Spinal cord (tissue), 10 donors: Measurements from ENCODE around the gene CPLX3. TPM values are rescaled to one million over a fixed set of nuclear protein-coding genes. Genes with fewer than 3 reads are reported as not detected.

ENCODE experiments used
- DNase-seq, 6 donors: peaks; one replicate each; pipeline versions ENCODE4 v3.0.0 to v3.0.0-alpha.2; 2013 to 2015; ENCODE audit warnings: low spot score in 6 of 6, low read depth in 4 of 6
- H3K27ac ChIP-seq: one replicate; pipeline ENCODE4 v1.5.1; 2013; ENCODE audit warnings: low read depth, low read length, control low read depth
- H3K27me3 ChIP-seq: one replicate; pipeline ENCODE4 v1.6.1; 2013; ENCODE audit warnings: low read length; ENCODE audit not compliant: control insufficient read depth, insufficient read depth
- H3K36me3 ChIP-seq: one replicate; pipeline ENCODE4 v1.6.1; 2013; ENCODE audit warnings: low read length; ENCODE audit not compliant: control insufficient read depth, insufficient read depth
- H3K4me1 ChIP-seq: one replicate; pipeline ENCODE4 v1.6.1; 2013; ENCODE audit warnings: low read length; ENCODE audit not compliant: control insufficient read depth, insufficient read depth
- H3K4me3 ChIP-seq: one replicate; pipeline ENCODE4 v1.5.1; 2013; ENCODE audit warnings: low read depth, low read length, control low read depth
- H3K9me3 ChIP-seq: one replicate; pipeline ENCODE4 v1.6.1; 2013; ENCODE audit warnings: low read length; ENCODE audit not compliant: control insufficient read depth, insufficient read depth
- WGBS: methylation state at CpG from one replicate; pipeline ENCODE4 v1.1.5; 2013; ENCODE audit warnings: missing lambda C conversion rate; ENCODE audit not compliant: insufficient coverage; 5-methylcytosine and 5-hydroxymethylcytosine counted together
- polyA plus RNA-seq, 2 donors: library from polyadenylated mRNA; unstranded; fragments of 120-200 nt; gene quantifications; one replicate each; pipeline ENCODE4 v1.2.1, GENCODE V29; 2013; ENCODE audit not compliant: insufficient read length in 2 of 2
- total RNA-seq, 2 donors: library from RNA; depleted of rRNA in 1 of 2; stranded (reverse); fragments of 120-200 nt in 1 of 2; fragments of >200 nt in 1 of 2; gene quantifications; one replicate each; pipeline versions ENCODE4 v1.2.3 to v1.2.4, GENCODE V29; 2013 to 2014
- donor health status: healthy.

Gene CPLX3
- total and polyA plus RNA-seq, 4 donors = 0.11 to 0.68 (median 0.38) TPM

DNA sequence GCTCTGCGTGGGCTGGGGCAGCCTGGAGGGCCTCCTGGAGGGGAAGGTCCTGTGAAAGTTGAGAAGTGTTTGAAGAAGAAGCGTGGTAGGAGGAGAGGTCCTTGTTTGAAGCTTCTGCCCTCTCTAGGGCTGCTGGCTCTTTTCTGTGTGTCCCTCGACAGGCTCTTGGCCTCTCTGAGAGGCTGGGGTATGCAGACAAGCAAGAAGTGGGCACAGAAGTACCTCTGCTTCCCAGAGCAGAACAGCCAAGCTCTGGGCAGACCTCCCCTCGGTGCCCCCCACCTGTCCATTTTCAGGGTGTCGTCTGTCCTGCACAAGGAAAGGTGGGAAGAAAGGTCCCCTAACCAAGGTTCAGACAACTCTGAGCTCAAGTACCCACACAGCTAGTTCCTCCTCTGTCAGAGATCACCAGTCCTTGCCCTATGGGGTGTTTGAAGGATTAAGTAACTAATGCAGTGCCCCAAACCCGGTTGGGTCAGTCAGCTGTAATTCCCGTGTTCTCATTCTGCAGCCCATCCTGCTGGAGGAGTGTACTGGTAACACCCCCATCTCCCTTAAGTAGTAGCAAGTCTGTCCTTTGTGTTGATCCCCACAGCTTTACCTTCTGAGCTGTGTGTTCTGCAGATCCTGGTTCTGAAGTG is 38.3 kb upstream of the CPLX3 start:
- H3K36me3 ChIP-seq = peaks cover 44% of the 10 kb centered on the region
- H3K27ac ChIP-seq = peak overlapping the region; percentile 10
- H3K27me3 ChIP-seq = no peaks in the 10 kb centered on the region
- H3K4me1 ChIP-seq = peaks cover 89% of the 10 kb centered on the region
- DNase-seq = no peak
- H3K9me3 ChIP-seq = no peaks in the 10 kb centered on the region
- WGBS = 49% methylated on average over 7 of the region's 7 CpGs
- H3K4me3 ChIP-seq = no peak overlapping the region

GRCh38 chr15:74788683-74789151 is 37.7 kb upstream of the CPLX3 start:
- no peak overlapping the region for H3K4me3 ChIP-seq
- H3K9me3 ChIP-seq = no peaks in the 10 kb centered on the region
- DNase-seq = no peak
- no peak overlapping the region for H3K27ac ChIP-seq
- H3K36me3 ChIP-seq = peaks cover 42% of the 10 kb centered on the region
- 75% methylated on average over 2 of the region's 9 CpGs for WGBS
- H3K4me1 ChIP-seq = peaks cover 89% of the 10 kb centered on the region
- H3K27me3 ChIP-seq = no peaks in the 10 kb centered on the region

GRCh38 chr15:74789171-74789631 is 37.2 kb upstream of the CPLX3 start:
- Histone ChIP-seq H3K27me3 (no peaks in the 10 kb centered on the region), H3K4me3 (no peak overlapping the region), H3K4me1 (peaks cover 85% of the 10 kb centered on the region), H3K9me3 (no peaks in the 10 kb centered on the region), H3K36me3 (peaks cover 38% of the 10 kb centered on the region), H3K27ac (peak overlapping the region; percentile 86)
- no peak for DNase-seq
- WGBS = 72% methylated on average over 14 of the region's 14 CpGs

DNA sequence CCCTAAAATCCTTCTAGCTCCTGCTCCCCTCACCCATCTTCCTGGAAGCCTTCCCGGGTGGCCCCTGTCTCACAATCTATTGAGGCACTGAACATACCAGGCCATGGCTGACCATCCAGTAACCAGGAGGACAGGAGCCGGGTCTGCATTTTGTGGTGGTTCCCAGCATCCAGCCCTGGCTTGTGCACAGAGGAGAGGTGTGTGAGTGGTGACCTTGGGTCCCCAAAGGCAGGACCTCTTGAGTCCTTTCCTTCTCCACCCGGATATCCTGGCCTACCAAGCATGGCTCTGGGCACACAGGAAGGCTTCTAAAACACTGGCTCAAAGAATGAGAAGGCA is 36.7 kb upstream of the CPLX3 start:
- no peaks in the 10 kb centered on the region for H3K27me3 ChIP-seq
- 64% methylated on average over 3 of the region's 3 CpGs for WGBS
- peak overlapping the region; percentile 86 for H3K27ac ChIP-seq
- H3K4me1 ChIP-seq = peaks cover 80% of the 10 kb centered on the region
- H3K36me3 ChIP-seq = peaks cover 41% of the 10 kb centered on the region
- H3K4me3 ChIP-seq = no peak overlapping the region
- H3K9me3 ChIP-seq = no peaks in the 10 kb centered on the region
- DNase-seq = no peak

- Histone ChIP-seq H3K27me3 (no peaks in the 10 kb centered on the region), H3K4me1 (peaks cover 76% of the 10 kb centered on the region), H3K36me3 (peaks cover 45% of the 10 kb centered on the region), H3K4me3 (no peak overlapping the region), H3K27ac (peak overlapping the region; percentile 86), H3K9me3 (no peaks in the 10 kb centered on the region)
- 22% methylated on average over 7 of the region's 15 CpGs for WGBS
- peak in 3 of 6 donors; percentile 25 to 81 (median 66) for DNase-seq
Observed at GRCh38 chr15:74790080-74790916, 36.1 kb upstream of the CPLX3 start.

GRCh38 chr15:74791007-74791406 is 35.4 kb upstream of the CPLX3 start:
- Histone ChIP-seq H3K4me1 (peaks cover 69% of the 10 kb centered on the region), H3K27me3 (no peaks in the 10 kb centered on the region), H3K36me3 (peaks cover 45% of the 10 kb centered on the region), H3K27ac (no peak overlapping the region), H3K9me3 (no peaks in the 10 kb centered on the region), H3K4me3 (no peak overlapping the region)
- DNase-seq = no peak
- no CpG with 5 or more reads among the region's 1 CpG for WGBS

GRCh38 chr15:74791667-74792066 is 34.8 kb upstream of the CPLX3 start:
- H3K4me3 ChIP-seq = no peak overlapping the region
- H3K36me3 ChIP-seq = peaks cover 44% of the 10 kb centered on the region
- H3K9me3 ChIP-seq = no peaks in the 10 kb centered on the region
- H3K27me3 ChIP-seq = no peaks in the 10 kb centered on the region
- 95% methylated on average over 3 of the region's 7 CpGs for WGBS
- H3K4me1 ChIP-seq = peaks cover 62% of the 10 kb centered on the region
- DNase-seq = no peak
- H3K27ac ChIP-seq = no peak overlapping the region

DNA sequence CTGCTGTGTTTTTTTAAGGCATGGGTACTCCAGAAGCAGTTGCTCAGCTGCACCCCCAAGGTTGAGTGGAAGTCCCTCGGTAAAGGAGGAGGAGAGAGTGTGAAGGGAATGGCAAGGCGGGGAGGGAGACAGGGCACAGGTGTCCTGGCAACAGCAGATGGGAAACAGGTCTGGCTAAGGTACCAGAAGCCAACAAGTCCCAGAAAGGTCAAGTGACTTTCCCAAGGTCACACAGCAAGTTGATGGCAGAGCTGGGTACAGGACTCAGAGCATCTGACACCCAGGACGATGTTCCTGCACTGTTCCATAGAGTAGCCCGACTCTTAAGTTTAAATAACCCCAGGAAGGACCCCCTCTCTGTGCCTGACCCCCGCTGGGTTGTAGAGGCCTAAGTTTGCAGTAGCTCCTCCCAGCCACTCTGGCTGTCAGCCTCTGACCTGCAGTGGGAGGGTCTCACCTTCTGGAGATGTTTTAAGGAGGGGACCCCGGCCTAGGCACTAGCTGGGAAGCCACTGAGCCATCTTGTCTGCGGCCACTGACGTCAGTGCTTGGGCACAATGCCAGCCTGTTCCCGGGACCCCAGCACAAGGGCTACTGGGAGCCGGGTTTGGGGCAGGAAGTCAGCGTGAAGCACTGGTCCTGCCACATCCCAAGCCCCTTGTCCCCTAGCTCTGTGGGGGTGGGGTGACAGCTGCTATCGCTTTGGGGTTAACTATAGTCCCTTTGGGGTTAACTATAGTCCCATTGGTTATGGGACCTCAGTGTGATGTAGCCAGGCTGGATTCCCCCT is 34.0 kb upstream of the CPLX3 start:
- no peak overlapping the region for H3K27ac ChIP-seq
- H3K4me3 ChIP-seq = no peak overlapping the region
- H3K36me3 ChIP-seq = peaks cover 43% of the 10 kb centered on the region
- no peak for DNase-seq
- H3K4me1 ChIP-seq = peaks cover 55% of the 10 kb centered on the region
- no peaks in the 10 kb centered on the region for H3K9me3 ChIP-seq
- WGBS = 61% methylated on average over 11 of the region's 12 CpGs
- no peaks in the 10 kb centered on the region for H3K27me3 ChIP-seq

DNA sequence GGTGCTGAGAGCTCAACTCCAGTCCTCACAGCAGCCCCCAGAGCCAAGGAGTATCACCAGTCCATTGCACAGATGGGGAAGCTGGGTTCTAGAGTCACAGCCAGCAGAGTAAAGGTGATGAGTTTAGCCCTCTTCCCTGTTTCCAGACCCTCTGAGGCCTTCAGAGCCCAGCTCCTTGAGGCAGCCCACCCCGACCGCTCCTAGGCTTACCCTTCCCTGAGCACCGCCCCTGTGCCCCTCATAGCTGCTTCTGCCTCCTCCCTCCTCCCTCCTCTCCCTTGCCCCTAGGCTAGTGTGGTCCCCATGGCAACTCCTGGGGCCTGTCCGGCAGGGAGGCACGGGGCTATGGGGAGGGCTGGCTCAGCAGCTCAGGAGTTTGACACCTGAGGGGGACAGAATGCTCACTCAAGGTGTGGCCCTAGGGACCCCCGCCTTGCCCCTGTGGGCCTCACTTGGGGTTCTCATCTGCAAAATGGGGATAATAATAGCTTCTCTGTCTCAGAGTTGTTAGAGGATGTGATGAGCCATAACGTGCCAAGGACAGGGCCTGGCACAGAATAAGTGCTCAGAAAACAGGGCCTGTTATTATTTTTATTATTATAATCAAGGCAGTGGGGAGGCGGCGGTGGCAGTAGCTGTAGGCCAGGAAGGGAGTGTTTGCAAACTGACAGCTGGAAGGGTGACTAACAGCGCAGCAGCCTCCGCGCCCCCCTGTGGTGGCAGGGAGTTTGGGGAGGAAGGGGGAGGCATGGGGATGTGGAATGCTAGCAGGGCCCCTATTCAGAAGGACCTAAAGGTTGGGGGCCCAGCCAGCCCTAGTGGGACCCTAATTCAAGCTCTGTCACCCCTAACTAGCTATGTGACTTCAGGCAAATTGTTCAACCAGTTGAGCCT is 33.0 kb upstream of the CPLX3 start:
- Histone ChIP-seq H3K4me1 (peaks cover 45% of the 10 kb centered on the region), H3K36me3 (peaks cover 44% of the 10 kb centered on the region), H3K27ac (no peak overlapping the region), H3K9me3 (no peaks in the 10 kb centered on the region), H3K4me3 (no peak overlapping the region), H3K27me3 (no peaks in the 10 kb centered on the region)
- WGBS = 64% methylated on average over 10 of the region's 12 CpGs
- no peak for DNase-seq
